ENCODE results near the gene ASTE1. TPM values are rescaled to one million over a fixed set of nuclear protein-coding genes. Genes with fewer than 3 reads are reported as not detected.
"Not testable (repeated sequence)": the region's sequence is repeated elsewhere in the genome, so short reads cannot be mapped to it uniquely, and the experiment has no call there.

The ASTE1 gene
- polyA plus RNA-seq, 3 donors = 2.6 to 2.8 (median 2.7) TPM

- 74 to 91% (median 87%) methylated on average over 1 of the region's 1 CpG for WGBS, 3 donors
- no peak overlapping the region for H3K27ac ChIP-seq (ENCODE audit: low read depth, low read length)
Observed at GRCh38 chr3:131025539-131025938, 1.1 kb downstream of the ASTE1 start.

GRCh38 chr3:131020122-131020693 lies 6.4 kb downstream of the ASTE1 start:
- H3K27ac ChIP-seq (ENCODE audit: low read depth, low read length) = no peak overlapping the region
- 58 to 90% (median 62%) methylated on average over 5 of the region's 5 CpGs for WGBS, 3 donors

GRCh38 chr3:131018970-131019369 lies 7.7 kb downstream of the ASTE1 start:
- WGBS, 3 donors = 83 to 91% (median 89%) methylated on average over 3 of the region's 3 CpGs
- H3K27ac ChIP-seq (ENCODE audit: low read depth, low read length) = no peak overlapping the region

- no peak overlapping the region for H3K27ac ChIP-seq (ENCODE audit: low read depth, low read length)
- 86 to 98% (median 97%) methylated on average over 1 of the region's 1 CpG for WGBS, 3 donors
Observed at GRCh38 chr3:131009698-131010097, 16.9 kb downstream of the ASTE1 start.

- H3K27ac ChIP-seq (ENCODE audit: low read depth, low read length) = no peak overlapping the region
- 92 to 95% (median 92%) methylated on average over 1 of the region's 1 CpG for WGBS, 3 donors
Observed at GRCh38 chr3:131008326-131008725, 18.3 kb downstream of the ASTE1 start.

GRCh38 chr3:131007782-131008181 lies 18.8 kb downstream of the ASTE1 start:
- 94 to 99% (median 97%) methylated on average over 2 of the region's 2 CpGs for WGBS, 3 donors
- no peak overlapping the region for H3K27ac ChIP-seq (ENCODE audit: low read depth, low read length)

GRCh38 chr3:131007256-131007655 lies 19.4 kb downstream of the ASTE1 start:
- WGBS, 3 donors = 92 to 97% (median 94%) methylated on average over 2 of the region's 2 CpGs

GRCh38 chr3:131004603-131005002 lies 22.0 kb downstream of the ASTE1 start:
- no peak overlapping the region for H3K27ac ChIP-seq (ENCODE audit: low read depth, low read length)
- 95 to 98% (median 97%) methylated on average over 1 of the region's 1 CpG for WGBS, 3 donors

More at GRCh38 chr3:131007256-131007655, 19.4 kb downstream of the ASTE1 start:
- H3K27ac ChIP-seq (ENCODE audit: low read depth, low read length) = no peak overlapping the region

- WGBS, 3 donors = 73 to 86% (median 83%) methylated on average over 1 of the region's 1 CpG
- H3K27ac ChIP-seq (ENCODE audit: low read depth, low read length) = no peak overlapping the region
Observed at GRCh38 chr3:131001071-131001470, 25.6 kb downstream of the ASTE1 start.

- H3K27ac ChIP-seq (ENCODE audit: low read depth, low read length) = no peak overlapping the region
- WGBS, 3 donors = 74 to 95% (median 77%) methylated on average over 7 of the region's 7 CpGs
Observed at GRCh38 chr3:130997289-130997688, 29.3 kb downstream of the ASTE1 start.

- 75 to 90% (median 85%) methylated on average over 3 of the region's 3 CpGs for WGBS, 3 donors
- no peak overlapping the region for H3K27ac ChIP-seq (ENCODE audit: low read depth, low read length)
Observed at GRCh38 chr3:130992344-130992743, 34.3 kb downstream of the ASTE1 start.

GRCh38 chr3:130991126-130991525 lies 35.5 kb downstream of the ASTE1 start:
- H3K27ac ChIP-seq (ENCODE audit: low read depth, low read length) = no peak overlapping the region
- 95 to 97% (median 96%) methylated on average over 5 of the region's 5 CpGs for WGBS, 3 donors

GRCh38 chr3:130990282-130990681 lies 36.3 kb downstream of the ASTE1 start:
- 63 to 74% (median 63%) methylated on average over 5 of the region's 5 CpGs for WGBS, 3 donors
- no peak overlapping the region for H3K27ac ChIP-seq (ENCODE audit: low read depth, low read length)

GRCh38 chr3:130981469-130981868 lies 45.2 kb downstream of the ASTE1 start:
- H3K27ac ChIP-seq (ENCODE audit: low read depth, low read length) = no peak overlapping the region
- 88 to 95% (median 91%) methylated on average over 2 of the region's 2 CpGs for WGBS, 3 donors

GRCh38 chr3:130979117-130979516 lies 47.5 kb downstream of the ASTE1 start:
- WGBS, 3 donors = 73 to 91% (median 84%) methylated on average over 2 of the region's 2 CpGs
- no peak overlapping the region for H3K27ac ChIP-seq (ENCODE audit: low read depth, low read length)

- H3K27ac ChIP-seq (ENCODE audit: low read depth, low read length) = no peak overlapping the region
- 75 to 89% (median 81%) methylated on average over 4 of the region's 4 CpGs for WGBS, 3 donors
Observed at GRCh38 chr3:130976706-130977105, 49.9 kb downstream of the ASTE1 start.

- WGBS, 3 donors = 95 to 99% (median 99%) methylated on average over 3 of the region's 3 CpGs
- no peak overlapping the region for H3K27ac ChIP-seq (ENCODE audit: low read depth, low read length)
Observed at GRCh38 chr3:130975251-130975650, 51.4 kb downstream of the ASTE1 start.

GRCh38 chr3:130974201-130974600 lies 52.4 kb downstream of the ASTE1 start:
- no peak overlapping the region for H3K27ac ChIP-seq (ENCODE audit: low read depth, low read length)
- WGBS, 3 donors = 82 to 97% (median 95%) methylated on average over 2 of the region's 2 CpGs

- 84 to 90% (median 88%) methylated on average over 5 of the region's 5 CpGs for WGBS, 3 donors
- no peak overlapping the region for H3K27ac ChIP-seq (ENCODE audit: low read depth, low read length)
Observed at GRCh38 chr3:130973406-130973805, 53.2 kb downstream of the ASTE1 start.

- WGBS, 3 donors = 95 to 100% (median 95%) methylated on average over 2 of the region's 2 CpGs
- H3K27ac ChIP-seq (ENCODE audit: low read depth, low read length) = not testable (repeated sequence)
Observed at GRCh38 chr3:130972592-130972991, 54.0 kb downstream of the ASTE1 start.

GRCh38 chr3:130971208-130971607 lies 55.4 kb downstream of the ASTE1 start:
- no peak overlapping the region for H3K27ac ChIP-seq (ENCODE audit: low read depth, low read length)

All from adipose tissue (tissue), 3 donors.